Posterior cingulate gyrus (tissue), 11 donors: ENCODE data around the gene GARS1.

ENCODE experiments used
- DNase-seq, 10 donors: peaks; one replicate each; pipeline versions ENCODE4 v3.0.0 to v3.0.0-alpha.2; 2020 to 2021; ENCODE audit warnings: mixed read lengths in 3 of 10
- intact Hi-C: fragments of 100-400 bp; cut with DNase I; formaldehyde crosslinking; loops from one replicate; pipeline ENCODE4 v1.15.1; 2023

Gene GARS1

DNA sequence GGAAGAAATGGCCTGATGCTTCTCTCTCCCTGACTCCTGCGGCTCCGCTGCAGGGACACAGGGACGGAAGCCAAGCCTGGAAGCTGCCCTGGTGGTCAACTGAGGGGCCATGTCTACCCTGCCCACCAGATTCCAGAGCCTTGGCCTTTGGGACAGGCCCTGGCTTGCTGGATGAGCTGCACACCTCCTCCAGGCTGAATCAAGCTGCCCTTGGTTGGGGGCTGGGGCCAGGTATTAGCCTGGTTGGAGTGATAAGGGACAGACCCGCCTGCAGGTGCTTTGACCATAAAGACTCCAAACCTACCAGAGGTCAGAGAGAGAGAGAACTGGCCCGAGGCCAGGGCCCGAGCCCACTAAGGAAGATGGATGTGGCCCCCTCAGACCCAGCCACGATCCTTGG lies 57.5 kb downstream of the GARS1 start:
- DNase-seq, result peak in 2 of 10 donors; percentile 58 to 78
- intact Hi-C loops, result no loop called here

DNA sequence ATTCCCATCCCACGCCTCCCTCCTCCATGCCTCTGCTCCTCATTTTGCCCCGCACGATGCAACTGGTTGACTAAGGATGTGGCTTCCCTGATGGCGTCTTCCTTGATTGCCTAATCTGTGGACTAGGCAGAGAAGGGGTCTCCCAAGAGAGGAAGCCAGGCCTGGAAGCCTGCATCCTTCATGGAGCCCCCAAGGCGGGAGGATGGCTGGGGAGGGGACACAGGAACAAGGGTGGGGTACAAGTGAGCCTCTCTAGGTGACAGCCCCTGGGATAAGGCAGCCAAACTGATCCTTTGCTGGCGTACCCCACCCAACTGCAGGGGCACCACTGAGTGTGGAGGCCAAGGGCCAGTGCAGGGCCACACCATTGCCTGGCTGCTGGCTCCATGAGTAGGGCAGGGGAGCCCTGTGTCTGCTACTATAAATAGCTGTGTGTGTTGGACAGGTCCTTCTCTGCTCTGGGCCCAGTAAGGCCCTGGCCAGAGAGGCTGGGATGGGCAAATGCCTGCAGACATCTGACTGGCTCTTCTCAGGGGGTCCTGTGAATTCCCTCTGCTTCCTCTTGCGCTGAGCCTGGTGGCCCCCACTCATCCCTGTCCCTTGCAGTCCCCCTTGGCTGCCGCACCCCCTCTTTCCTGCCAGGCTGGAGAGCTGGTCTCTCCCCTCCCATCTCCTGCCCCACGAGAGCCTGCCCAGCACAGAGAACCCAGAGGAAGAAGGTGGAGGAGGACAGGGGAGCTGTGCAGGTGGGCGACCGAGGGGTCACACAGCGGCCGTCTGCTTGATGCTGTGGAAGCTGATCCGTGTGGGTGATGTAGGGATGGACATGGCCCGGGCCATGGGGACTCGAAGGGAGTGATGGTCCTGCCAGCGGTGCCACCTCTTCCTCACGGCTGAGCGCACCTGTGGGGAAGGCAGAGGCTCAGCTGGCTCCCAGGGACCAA lies 58.3 kb downstream of the GARS1 start:
- intact Hi-C loops, result no loop called here

DNA sequence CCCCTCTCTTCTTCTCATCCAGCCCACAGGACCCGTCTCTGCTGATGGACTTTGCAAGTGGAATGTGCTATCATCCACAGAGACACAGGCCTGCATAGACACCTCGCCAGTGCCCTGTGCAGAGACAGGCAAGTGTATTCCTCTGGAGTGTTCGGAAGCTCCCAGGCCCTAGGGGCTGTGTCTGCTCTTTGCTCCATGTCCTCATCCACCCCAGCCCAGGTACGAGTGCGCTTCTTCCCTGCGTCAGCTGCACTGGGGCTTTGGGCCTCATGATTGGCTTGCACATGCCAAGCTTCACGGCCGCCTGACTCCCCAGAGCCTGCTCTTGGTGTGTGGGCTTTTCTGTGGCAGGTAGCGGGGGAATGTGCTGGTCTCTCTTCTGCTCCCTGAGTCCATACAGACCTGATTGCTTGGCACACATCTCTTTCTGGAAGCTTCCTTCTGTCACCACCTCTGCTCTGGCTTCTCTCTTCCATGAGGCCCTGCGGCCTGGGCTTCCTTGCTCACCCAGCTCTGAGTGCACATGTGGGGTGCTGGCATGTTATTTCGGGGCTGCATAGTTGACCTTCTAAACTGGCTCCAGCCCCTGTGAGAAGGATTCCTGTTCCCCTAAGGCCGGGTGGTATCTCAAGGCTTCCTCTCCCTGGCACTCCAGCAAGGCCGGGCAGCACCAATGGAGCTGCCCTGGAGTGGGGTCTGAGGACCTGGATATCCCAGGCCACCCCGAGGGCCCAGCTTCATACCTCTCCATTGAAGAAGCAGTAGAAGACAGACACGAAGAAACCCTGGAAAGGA lies 59.8 kb downstream of the GARS1 start:
- peak in 2 of 10 donors; percentile 64 to 75 for DNase-seq

More for the DNA sequence above, 58.3 kb downstream of the GARS1 start:
- DNase-seq, result peak in 2 of 10 donors; percentile 72 to 73

DNA sequence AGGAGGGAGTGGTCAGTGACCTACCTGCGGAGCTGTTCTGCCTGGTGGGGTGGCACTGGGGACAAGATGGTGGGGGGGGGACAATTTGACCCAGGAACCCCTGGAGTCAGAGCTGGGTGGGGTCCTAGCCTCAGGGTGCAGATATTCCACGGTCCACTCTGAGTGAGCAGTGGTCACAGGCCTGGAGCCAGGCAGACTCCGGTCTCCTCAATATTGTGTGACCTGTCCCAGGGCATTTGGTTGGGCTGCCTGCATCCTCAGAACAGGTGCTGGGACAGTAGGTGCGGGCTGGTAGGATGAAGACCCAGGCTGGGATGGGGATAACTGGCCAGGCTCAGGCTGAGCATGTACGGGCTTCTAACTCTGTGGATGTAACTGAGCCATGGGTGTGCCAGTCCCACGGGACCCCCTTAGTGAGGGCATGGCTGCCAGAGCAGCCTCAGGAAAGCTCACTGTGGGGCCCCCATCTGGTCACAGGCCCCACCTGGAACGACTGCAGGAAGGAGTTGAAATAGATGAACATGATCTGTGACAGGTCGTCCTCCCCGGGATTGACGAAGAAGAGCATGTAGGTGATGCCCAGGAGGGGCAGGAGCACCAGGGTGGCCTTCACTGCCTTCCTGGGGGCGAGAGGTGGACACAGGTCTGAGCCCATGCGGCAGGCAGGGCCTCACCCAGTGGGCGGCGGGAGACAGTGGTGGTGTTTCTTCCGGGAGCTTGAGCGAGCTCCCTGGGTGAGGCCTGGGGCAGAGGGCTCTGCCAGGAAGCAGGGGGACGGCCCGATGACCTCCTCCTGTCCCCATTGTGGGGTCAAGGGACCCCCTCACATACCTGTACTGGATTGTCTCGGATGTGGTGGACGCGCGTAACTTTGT lies 60.7 kb downstream of the GARS1 start:
- DNase-seq, result peak in 3 of 10 donors; percentile 5 to 58 (median 54)
- intact Hi-C loops, result no loop called here

More for the DNA sequence above, 59.8 kb downstream of the GARS1 start:
- intact Hi-C loops, result no loop called here

DNA sequence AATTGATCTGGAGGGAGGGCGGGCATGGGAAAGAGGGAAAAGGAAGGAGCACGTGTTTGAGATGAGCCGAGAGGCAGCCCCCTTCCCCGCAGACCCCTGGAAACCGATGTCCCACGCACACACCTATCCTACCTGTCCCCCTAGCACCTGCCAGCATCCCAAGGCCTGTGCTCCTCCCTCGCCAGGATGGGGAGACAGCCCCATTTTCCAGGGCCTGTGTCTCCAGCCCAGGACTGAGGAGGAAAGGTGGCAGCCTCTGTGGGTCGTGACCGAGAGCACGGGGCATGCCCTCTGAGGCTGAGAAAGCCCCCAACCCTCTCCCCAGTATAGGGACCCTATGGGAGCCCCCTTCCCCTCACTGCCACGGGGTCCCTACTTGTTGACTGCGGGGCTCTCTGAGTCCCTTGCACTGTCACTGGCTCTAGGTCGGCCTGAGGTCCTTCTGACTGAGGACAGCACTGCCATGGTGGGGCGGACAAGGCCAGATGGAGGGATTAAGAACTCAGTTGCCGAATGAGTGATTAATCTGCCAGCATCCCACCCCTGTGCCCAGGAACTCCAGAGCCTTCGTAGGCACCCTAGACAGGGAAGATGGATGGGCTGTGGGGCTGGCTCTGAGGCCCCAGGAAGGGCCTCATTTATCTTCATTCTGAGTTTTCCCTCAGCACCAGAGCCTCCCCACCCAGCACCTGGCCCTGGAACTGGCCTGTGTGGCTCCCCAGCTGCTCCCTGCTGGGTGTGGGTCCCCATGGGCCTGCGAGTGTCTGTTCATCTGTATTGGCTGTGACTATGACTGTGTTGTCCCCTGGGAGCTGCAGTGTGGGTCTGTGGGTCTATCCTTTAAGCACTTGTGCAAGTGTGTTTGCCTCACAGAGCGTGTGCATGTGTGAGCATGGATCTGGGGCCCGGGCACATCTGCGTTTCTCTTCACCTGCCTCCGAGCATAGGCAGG lies 61.6 kb downstream of the GARS1 start:
- intact Hi-C loops, result no loop called here
- DNase-seq, result peak in 2 of 10 donors; percentile 32 to 51

DNA sequence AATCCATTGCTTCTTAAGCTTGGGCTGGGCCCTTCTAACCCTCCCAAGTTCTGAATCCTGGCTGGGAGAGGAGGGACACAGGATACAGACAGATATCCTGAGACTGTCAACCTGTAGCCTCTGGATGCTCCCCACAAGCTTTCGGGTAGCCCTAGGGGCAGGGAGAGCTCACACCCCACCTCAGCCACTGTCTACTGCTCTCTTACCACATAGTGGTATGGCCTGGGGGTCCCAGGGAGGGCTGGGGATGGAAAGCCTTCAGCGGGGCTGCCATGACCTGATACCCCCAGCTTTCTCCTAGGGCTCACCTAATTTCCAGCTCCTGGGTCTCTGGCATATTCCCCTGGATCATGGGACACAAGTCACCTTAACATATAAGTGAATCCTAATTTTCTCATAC lies 62.5 kb downstream of the GARS1 start:
- DNase-seq, result peak in 2 of 10 donors; percentile 25 to 74
- intact Hi-C loops, result no loop called here

DNA sequence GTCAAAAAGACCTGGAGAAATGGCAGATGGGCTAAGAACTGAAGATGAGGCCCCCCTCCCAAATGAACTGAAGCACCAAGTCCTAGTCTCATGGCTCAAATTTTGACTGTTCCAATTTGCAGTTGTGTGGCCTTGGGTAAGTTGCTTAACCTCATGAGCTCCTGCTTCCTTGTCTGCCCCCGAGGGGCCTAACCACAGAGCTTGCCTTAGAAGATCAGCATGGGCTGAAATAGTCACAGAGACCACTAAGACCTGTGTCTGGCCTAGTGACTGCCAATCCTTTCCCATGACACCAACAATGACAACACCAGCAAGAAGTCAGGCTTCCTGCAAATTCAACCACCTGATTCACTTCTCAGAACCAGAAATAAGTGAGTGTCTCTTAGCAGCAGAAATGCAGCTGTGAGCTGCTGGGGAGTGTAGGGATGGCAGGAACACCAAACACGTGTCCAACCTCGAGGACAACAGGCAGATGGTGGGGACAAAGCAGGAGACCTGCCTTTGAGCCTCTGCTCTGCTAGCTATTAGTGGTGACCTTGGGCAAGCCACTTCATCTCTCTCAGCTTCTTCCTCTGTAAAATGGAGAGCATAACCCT lies 63.9 kb downstream of the GARS1 start:
- intact Hi-C loops, result no loop called here

DNA sequence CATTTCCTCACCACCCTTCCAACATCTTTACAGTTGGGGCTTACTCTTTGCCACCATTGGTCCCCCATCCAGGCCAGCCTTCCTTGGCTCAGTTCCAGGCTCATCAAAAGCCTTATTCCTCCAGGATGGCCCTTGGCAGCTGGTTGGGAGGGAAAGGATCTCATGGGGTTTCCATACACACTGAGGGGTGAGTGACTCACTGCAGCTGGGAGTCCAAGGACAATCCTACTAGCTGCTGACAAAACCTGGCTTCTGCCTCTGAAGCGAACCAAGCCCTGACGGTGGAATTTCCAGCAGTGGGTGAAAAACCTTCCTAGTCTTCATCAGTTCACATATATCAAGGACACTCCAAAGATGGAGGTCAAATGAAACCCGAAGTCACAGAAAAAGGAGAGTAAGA lies 64.6 kb downstream of the GARS1 start:
- intact Hi-C loops, result no loop called here
- peak in 3 of 10 donors; percentile 9 to 65 (median 43) for DNase-seq

More for the DNA sequence above, 63.9 kb downstream of the GARS1 start:
- peak in 2 of 10 donors; percentile 6 to 22 for DNase-seq

DNA sequence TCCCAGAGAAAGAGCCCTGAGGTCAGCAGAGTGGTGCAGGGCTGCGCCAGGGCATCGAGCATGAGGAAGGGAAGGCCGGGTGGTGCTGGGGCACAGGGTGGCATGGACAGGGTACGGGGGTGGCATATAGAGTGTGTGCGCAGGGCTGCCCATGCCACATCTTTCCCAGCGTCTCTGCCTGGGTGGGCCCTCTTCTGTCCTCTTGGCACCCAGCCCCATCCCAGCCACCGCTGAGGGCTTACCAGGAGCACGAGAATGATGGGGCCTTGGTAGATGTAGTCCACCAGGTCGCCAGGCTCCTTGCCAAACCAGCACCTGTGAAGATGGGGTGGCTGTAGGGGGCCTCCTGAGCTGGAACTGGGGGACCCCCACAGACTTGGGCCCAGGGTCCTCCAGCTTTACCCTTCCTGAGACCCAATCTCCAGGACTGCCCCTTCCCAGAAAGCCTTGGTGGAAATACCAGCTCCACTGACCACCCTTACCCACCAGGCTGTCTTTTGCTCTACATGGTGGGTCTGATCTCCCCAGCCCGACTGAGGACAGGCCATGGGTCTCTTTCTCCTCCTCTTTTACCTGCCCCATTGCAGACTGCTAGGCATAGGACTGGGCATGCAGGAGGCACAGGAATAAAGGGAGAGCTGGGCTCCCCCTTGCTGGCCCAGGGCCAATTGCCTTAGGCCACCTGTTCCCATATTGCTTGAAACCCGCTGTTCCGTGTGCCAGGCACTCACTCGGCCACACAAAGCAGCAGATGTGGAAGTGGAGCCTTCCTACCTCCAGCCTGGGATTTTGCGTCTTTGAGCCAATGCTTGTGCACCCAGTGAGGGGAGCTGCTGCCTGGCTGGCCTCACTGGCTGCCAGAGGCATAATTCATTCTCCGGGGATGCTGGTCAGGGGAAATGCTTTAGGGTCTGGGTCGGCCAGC lies 65.9 kb downstream of the GARS1 start:
- intact Hi-C loops, result no loop called here
- DNase-seq, result peak in 2 of 10 donors; percentile 80 to 87

DNA sequence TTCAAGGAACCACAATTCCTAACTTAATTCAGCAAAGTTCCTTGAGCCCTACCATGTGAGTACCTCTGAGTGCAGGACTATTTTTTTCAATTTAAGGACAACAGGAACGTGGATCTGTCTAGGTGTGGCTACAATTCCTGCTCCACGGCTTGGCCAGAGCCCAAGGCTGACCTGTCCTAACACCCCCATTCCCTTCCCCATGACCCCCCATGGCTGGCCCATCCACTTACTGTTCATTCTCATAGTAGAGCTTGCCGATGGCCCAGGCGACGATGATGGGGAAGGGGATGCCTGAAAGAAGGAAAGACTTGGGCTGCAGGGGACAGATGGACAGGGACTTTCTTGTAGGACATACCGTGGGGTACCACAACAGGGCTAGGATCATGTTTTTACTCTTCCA lies 67.2 kb downstream of the GARS1 start:
- peak in 2 of 10 donors; percentile 29 to 34 for DNase-seq
- intact Hi-C loops, result no loop called here

DNA sequence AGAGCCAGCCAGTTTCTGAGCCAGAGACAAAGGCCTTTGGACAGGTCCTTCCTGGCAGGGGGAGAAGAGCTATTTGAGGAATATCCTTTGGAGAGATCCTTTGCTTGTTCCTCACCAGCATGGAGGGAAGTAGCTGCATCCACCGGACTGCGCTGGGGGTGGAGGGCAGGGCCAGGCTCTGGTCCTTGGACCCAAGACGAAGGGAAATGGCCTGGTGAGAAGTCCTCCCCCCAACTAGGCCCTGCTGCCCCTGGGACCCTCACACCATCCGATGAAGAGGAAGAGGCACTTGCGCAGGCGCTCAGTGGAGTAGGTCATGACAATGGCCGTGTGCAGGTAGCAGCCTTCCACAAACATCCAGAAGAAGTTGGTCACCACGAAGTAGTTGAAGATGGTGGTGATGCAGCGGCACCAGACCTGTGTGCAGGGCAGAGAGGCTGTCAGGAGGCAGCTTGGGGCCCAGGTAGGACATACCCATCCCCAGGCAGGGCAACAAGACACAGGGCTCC lies 67.8 kb downstream of the GARS1 start:
- DNase-seq, result peak in 2 of 10 donors; percentile 64 to 79
- intact Hi-C loops, result no loop called here

DNA sequence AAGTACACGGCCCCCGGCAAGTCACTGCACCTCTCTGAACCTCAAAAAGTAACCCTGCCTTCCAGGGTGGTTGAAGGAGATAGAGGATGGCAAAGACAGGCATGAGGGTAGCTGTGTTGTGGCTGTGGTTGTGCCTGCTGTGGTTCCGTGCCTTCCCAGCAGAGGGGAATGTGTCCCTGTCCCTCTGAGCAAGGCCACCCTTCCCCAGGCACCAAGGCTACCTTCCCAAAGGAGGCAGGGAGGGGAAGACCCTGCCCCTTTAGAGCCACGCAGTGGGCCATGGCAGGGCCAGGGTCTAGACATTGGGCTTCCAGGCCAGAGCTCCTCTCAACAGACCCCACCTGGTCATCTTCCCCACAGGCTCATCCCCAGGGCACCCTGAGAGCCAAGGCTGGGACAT lies 68.7 kb downstream of the GARS1 start:
- peak in 2 of 10 donors; percentile 22 to 45 for DNase-seq
- intact Hi-C loops, result no loop called here

DNA sequence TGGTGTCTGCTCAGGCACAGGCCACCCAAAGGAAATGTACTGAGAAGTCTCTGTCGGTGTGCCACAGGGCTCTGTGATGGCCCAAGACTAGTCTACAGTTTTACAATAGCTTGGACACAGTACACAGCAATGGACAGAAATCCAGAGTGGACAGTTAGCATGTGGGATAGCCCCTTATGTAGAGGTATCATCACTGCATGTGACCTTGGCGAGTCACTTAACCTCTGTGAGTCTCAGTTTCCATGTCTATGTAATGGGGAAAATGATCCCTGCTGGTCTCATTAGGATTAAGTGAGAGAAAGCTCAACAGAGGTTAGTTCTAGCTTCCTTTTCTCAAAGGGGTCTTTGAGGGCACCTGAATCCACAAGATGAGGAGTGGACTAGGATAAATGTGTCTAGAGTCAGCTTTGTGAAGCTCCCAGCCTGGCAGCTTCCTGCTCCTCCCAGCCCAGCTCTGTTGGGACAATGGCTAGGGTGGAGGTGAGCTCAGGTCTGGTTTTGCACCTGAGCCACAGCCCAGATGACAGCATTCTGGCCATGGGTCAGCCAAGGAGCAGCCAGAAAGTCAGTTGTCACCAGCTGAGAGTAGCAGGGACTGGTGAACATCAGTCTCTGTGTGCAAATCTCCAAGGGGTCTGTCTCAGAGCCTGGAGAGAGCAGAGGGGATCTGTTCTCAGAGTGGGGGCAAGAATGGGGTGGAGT lies 69.7 kb downstream of the GARS1 start:
- intact Hi-C loops, result no loop called here
- DNase-seq, result peak in 2 of 10 donors; percentile 18 to 58

DNA sequence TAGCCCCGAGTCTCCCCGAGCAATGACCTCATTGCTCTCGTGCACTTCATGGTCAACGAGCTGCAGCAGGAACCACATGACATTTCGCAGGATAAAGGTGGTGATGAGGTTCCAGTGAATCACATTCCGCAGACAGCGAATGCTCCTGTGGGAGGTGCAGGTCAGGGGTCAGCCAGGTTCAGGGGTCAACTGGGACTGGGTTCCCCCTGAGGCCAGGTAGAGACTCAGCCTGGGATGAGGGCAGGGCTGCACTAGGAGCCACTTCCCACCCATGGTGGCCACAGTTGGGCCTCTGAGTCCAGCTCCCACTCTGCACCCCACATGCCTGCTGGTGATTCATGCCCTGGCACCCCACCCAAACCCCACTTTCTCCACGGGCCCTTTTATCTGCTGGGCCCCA lies 70.4 kb downstream of the GARS1 start:
- DNase-seq, result peak in 3 of 10 donors; percentile 14 to 74 (median 73)
- intact Hi-C loops, result no loop called here

DNA sequence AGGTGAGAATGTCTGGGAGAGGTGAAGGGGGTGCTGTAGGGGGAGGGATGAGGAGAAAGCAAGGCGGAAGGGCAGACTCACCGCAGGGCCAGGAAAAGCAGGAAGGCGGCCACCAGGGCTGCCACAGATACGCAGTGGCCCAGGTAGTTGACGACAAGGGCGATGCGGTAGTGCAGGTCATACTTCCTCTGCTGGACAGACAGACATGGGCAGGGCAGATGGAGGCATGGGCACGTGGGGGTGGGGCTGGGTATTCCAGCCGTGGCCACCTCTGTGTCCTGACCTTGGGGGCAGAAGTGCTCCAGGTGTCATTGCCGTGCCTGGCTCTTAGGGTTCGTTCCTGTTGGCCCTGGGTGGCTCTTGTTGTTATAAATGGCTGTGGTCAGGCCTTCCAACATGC lies 70.8 kb downstream of the GARS1 start:
- DNase-seq, result peak in 3 of 10 donors; percentile 46 to 59 (median 53)
- intact Hi-C loops, result no loop called here

DNA sequence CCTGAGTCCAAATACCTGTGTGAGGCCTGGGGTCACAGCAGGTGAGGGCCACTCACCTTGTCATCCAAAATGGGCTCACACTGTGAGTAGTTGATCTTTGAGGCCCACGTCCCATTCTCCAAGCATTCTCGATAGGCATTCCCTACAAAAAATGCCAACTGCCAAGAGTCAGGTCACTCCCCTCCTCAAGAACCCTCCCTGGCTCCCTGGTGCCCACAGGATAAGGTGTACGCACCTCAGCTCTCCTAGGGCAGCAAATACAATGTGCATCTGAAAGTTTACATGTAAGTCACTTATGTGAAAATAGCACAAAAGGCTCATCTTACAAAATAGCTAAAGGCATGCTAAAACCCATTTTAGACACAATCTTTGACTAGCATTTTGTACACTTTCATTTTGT lies 72.5 kb downstream of the GARS1 start:
- DNase-seq, result peak in 1 of 10 donors; percentile 51
- intact Hi-C loops, result no loop called here

DNA sequence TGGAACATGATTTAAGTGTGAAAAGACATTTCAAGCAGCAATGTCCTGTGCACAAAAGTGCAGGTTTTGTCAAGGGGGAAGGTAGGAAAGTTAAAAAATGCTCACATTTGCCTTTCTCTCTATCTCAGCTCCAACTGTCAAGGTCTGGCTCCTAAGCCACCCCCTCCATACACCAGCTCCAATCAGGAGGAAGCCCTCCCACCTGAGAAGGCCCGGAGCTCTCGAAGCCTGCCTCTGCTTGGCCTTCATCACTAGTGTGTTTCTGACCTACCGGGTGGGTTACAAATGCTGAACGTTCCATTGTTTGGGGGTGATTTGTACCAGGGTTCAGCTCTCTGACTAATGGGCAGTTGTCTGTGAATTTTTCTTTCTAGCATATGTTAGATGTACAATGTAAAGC lies 73.4 kb downstream of the GARS1 start:
- intact Hi-C loops, result no loop called here
- peak in 1 of 10 donors; percentile 40 for DNase-seq
